Measurements from ENCODE around the gene TSPAN32. TPM values are rescaled to one million over a fixed set of nuclear protein-coding genes. Genes with fewer than 3 reads are reported as not detected.

Gene TSPAN32, protein sequence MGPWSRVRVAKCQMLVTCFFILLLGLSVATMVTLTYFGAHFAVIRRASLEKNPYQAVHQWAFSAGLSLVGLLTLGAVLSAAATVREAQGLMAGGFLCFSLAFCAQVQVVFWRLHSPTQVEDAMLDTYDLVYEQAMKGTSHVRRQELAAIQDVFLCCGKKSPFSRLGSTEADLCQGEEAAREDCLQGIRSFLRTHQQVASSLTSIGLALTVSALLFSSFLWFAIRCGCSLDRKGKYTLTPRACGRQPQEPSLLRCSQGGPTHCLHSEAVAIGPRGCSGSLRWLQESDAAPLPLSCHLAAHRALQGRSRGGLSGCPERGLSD
- not detected for total RNA-seq

DNA sequence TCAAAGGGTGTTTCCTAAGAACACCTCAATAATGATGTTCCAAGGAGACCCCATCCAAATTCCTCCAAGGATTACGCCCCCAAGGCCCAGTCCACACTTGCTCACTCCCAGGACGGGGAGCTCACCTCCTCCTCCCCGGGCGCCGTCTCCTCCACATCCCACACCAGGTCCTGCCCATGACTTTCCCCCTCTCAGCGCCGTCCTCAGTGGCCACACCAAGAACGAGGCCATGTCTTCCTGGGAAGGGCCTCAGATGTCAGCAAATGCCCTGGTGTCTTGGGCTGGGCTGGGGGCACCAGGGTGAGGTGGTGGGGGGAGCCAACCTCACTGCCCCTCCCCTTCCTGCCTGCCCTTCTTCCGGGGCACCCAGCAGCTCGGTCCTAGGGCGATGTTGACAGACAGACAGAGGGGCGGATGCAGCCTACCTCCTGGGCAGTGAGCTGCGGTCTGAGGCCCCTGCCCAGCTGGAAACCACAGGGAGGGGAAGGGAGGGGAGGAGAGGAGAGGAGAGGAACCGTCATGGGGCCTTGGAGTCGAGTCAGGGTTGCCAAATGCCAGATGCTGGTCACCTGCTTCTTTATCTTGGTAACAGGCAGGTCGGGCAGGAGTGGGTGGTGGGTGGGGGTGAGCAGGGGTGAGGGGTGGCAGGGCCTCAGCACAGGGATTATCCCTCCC is at the start of gene TSPAN32, which contains the start of gene C11orf21:
TSPAN32 (plus strand) TSS at position 383 of the 675 bp plus-strand sequence; CDS start at position 520, 137 bp downstream.
C11orf21 (minus strand) TSS at position 288 of the 675 bp plus-strand sequence; CDS start at position 178, 110 bp downstream.
- no peak for DNase-seq

DNA sequence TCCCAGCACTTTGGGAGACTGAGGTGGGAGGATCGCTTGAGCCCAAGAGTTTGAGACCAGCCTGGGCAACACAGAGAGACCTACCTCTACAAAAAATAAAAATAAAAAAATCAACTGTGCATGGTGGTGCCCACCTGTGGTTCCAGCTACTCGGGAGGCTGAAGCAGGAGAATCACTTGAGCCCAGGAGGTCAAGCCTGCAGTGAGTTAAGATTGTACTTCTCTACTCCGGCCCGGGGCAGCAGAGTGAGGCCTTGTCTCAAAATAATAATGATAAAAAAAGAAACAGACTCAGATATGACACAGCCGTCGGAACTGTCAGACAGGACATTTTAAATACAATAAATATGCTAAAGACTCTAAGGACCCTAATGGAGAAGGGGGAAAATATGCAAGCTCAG is 49.8 kb upstream of the TSPAN32 start:
- no peak for DNase-seq

DNA sequence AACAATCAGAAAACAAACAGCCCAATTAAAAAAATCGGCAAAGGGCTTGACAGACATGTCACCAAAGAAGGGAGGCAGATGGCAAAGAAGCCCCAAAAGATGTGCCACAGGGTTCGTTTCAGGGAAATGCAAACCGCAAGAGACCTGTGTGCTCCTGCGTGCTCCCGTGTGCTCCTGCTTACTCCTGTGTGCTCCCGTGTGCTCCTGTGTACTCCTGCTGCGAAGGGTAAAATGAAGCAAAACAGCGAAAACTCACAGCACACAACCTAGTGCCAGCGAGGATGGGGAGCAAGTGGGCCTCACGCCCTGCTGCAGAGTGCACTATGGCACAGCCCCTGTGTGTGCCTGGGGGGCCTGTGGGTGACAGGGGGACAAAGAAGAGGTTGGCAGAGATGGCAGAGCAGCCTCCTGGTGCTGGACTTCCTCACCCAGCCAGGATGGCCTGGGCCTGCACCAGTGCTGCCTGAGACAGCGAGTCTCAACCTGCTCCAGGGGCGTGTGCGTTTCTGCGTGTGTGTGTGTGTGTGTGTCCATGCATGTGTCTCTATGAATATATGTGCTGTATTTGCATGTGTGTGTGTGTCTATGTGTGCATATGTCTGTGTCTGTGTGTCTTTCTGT is 45.4 kb upstream of the TSPAN32 start:
- no peak for DNase-seq

DNA sequence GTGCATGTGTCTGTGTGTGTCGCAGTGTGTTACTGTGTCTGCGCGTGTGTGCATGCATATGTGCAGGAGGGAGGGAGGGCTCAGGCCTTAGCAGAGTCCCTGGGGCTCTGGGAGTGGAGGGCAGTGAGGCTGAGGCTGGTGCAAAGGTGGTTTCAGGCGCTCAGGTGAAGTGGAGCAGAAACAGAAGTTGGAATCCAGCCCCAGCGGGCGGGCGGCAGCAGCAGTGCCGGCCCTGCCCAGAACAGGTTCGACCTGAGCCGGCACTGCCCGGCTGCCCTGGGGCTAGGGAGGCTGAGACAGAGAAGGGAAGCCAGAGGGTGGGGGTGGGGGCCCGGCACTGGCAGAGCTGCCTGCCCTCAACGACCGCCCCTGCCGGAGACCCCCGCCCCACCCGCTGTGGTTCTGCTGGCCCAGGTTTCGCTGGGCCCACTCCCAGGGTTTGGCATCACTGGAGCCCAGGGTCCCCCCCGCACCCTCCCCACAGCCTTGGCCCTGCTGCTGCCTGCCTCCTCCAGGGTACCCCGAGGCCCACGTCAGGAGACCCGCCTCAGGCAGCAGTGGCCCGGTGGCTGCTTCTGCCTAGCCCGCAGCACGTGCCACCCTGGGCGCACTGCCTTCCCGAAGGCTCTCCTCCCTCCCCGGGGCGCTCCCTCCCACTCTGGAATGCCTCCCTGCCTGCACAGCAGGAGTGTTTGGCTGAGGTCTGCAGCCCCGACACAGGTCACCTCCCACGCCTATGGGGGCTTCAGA is 44.7 kb upstream of the TSPAN32 start:
- DNase-seq = no peak

DNA sequence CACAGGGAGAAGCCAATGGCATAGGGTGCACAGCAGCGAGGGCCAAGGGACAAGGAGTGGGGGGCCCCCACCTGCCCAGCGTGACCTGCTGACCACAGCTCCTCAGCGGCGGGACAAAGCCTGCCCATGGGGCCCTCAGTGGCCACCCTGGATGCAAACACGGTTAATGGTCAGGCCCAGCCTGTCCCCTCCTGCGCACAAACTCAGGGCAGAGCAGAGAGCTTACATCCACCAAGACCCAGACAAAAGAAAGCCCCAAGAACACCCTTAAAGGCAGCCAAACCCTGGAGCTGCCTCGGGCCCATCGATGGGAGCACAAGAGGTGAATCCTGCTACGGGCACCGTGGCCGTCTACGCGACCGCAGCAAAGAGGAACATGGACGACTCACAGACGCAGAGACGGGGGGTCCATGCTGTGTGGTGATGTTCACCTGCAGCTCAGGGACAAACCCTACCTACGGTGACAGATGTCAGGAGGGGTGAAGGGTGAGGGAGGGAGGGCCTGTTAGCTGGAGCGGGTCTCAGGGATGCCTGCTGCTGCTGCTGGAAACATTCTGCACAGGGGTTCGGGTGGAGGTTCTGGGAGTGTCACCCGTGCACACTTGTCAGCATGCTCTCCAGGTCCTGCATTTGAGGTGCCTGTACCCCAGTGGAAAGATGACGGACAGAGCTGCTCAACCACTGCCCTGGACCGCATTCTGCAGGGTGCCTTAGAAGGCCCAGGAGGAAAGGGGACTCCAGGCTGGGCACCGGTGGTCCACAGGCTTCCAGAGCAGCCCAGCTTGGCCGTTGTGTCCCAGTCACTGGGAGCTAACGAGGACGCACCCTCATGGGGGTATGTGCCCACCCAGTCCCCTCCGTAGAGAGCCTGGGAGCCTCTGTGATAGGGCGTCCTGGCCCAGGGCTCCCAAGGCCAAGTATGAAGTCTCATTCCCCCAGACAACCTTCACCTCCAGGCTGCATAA is 43.0 kb upstream of the TSPAN32 start:
- no peak for DNase-seq

DNA sequence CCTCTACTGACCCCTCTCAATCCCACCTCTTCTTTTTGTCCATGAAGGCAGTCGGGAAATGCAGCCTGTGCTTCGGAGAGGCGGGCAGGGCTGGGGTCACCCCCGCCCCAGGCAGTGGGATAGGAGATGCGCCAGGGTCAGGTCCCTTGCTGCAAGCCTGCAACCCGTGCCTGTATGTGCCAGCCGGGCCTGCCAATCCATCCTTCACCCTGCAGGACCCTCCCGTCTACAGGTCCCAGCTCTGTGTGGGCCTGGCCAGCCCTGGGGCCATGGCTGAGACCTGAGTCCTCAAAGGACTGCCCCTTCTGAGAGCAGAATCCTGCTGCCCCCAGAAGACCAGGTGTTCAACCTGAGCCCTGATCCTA is 42.4 kb upstream of the TSPAN32 start:
- DNase-seq = no peak

DNA sequence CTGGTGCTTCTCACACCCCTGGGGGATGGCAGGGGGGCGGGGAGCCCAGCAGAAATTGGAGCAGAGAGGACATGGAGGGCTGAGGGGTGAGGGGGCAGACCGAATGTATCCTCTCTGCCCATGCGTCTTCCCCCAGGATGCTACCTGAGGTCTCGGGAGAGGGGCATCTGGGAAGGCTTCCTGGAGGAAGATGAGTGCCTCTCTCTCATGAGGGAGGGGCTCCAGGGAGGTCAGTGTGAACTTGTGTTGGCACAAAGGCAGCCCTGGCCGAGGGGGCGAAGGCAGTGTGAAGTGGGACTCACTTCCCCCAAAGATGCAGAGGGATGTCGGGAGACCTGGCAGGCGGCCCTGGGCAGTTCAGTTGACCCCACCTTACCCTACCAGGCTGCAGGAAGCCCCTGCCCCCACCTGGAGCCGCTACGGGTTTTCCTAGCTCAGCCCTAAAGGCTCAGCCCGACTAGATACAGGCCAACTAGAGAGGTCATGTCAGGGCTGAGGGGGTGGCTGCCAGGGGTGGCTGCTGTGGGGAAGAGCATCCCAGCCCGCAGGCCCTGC is 41.8 kb upstream of the TSPAN32 start:
- no peak for DNase-seq

DNA sequence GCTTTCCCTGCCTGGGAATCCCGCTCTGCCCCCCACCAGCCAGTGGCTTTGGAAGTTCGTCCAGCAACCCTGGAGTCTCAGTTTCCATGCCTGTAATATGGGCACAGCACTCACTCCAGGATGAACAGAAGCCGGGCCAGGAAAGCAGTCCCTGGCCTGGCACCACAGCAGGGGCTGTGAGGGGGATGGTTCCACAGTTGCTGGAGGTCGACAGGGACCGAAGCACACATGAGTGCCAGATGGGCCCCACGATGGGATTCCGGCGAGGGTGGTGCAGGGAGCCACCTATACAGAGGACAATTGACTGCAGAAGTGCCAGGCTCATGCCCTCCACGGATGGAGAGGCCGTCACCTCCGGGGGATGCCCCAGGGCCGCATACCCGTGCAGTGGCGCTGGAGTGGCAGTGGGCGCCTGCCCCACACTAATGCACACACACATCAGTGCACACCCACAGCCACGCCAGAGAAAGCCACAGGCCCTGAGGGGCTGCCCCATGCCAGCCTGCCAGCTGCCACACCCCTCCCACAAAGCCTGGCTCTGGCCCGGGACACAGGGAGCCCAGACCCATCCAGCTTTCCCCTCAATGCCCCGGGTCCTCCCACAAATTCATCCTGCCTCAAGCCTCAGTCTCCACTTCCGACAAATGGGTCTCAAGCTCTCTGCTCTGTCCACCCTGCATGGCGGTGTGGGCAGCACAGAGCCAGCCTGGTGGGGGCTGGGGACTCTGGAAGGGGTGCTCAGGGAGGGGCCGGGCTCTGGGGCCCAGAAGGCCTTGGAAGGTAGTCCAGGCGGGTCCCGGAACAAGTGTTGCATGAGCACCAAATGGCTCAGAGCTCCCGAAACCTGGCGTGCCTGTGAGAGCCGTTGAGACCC is 41.1 kb upstream of the TSPAN32 start:
- DNase-seq = no peak

DNA sequence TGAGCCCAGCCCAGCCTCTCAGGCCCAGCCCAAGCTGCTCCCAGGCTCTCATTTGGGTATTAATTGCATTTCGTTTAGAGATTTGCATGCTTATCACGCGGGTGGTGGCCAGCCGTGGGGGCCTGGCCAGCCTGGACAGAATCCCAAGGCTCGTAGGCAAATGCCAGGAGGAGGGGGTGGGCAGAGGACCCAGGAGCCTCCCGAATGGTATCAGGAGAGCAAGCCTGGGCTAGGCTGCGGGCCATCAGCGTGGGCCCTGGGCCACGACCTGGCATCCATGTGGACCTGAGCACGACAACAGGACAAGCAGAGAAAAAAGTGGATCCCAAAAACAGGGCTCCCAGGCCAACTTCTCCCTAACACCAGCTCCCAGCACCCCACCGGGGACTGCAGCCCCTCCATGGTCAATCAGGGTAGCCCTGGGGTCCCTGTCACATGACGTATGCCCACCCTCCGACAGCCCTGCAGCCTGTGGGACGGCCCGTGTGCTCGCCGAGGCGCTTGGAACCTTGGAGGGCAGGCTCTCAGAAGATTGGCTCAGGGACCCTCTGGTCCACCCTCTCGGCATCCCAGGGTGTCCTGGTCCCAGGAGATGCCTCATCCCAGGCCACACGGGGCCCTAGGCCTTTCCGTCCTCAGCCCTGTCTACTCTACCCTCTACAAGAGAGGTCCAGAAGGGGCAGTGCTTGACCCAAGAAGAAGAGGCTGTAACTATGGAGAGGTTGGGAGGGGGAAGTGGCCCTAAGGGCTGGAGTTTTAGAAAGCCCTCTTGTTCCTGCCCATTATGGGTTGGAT is 40.2 kb upstream of the TSPAN32 start:
- no peak for DNase-seq

DNA sequence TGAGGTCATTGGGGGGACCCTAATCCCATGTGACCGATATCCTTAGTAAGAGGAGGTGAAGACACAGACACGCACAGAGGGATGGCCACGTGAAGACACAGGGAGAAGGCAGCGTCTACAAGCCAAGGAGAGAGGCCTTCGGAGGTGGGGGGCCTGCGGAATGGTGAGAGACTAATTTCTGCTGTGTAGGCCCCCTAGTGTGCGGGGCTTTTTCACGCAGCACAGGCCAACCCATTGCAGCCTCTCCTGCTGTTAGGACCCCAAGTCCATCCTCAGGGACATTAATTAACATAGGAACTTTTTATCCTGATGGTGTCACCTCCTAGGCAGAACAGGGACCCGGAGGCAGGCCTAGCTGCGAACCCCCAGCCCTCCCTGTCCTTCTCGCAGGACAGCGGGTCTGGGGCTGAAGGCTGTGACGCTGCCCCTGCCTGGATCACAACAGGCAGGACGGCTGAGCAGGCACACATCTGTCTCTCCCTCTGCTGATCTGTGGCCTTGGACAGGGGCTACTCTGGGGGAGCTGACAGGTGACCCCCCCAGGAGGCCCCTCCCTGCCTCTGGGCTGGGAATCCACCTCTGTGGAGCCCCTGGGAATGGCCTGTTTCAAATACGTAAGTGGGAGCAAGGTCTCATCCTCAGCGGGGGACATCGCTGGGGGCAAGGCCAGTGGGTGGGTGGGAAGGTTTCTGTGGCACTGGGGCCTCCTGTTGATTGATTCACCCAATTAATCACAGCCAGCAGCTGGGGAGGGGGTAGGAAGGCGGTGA is 39.3 kb upstream of the TSPAN32 start:
- no peak for DNase-seq

DNA sequence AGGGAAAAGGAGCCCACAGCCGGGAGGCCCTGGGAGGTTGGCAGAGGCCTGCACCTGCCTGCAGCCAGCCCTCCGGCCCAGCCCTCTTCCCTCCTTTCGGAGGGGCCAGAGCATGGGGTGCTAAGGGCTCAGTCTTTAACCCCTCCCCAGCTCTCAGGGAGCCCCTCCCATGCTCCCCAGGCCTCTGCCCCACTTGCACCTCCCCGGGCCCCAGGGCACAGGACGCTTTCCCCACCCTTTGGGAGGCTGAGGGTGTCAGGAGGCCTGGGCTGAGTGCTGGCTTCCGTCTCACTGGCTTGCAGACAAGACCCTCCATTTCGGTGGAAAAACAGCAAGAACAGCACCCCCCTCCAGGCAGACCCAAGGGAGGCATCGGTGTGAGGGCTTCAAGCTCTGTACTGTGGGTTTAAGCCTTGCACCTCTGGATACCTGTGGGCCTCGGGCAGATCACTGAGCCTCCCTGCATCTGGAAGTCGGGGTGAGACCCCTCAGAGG is 38.7 kb upstream of the TSPAN32 start:
- no peak for DNase-seq

DNA sequence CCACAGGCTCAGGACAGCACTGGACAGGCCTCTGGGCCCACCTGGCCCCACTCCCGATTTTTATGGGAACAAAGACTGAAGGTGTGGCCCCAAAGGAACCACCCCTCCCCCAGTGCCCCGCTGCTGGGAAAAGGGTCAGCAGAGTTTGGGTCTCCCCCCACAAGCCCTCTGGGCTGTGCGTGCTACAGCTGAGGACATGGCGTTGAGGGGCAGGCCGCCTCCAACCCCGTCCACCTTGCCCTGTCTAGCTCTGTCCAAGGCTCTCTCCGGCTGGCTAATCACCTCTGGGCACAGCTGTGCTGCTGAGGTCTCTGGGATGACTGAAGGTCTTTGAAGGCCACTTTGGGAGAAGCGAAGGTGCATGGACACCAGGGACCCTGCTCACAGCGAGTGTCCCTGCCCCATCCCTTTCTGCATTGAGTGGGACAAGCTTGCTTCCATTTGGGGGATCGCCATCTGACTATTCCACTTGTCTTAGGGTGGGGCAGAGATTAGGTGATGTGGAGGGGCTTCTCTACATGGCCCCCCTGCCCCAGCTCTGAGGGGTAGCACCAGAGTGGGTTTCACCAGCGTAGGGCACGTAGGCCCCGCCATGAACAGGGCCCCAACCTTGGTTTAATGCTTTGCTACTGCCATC is 38.0 kb upstream of the TSPAN32 start:
- DNase-seq = no peak

DNA sequence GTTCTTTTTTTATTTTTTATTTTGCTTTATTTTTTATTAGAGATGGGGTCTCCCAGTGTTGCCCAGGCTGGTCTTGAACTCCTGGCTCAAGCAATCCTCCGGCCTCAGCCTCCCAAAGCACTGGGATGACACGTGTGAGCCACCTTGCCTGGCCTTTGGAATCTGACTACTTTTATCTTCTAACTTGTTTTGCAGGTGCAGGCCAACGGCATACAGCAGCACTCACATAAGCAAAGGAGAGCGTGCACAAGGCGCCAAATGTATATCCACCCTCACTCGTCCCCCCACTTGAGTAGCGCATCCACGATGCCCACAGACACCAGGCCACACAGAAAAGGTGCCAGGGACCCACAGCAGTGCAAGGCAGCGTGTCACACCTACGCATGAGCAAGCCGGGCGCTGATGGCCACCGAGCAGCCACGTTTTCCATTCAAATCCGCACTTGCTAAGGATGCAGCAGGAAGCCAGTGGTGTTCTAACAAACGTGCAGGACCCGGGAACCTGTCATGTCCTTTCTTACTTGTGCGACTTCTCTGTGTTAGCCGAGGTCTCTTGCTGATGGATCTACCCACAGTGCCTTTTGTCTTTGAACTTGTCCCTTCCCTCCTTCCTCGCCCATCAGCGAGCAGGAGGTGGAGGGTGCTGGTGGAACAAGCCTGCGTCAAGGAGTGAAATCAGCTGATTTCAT is 37.3 kb upstream of the TSPAN32 start:
- no peak for DNase-seq

DNA sequence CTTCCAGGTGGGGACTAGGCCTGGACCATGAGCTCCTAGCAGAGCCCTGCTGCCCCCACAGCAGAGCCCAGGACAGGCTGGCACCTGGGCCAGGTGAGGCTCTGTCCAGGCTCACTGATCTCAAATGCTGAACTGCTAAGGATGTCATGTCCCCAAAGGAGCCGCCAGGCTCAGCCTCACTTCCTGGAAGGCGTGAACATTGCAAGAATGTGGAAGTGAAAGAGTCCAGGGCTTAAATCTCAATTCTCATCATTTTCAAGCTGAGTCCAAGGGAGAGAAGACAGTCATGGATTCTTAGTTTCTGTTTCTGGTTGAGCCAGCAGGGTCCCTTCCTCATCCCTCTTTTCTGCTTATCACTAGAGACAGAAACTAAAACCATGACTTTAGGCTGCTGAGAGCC is 36.4 kb upstream of the TSPAN32 start:
- DNase-seq = no peak

DNA sequence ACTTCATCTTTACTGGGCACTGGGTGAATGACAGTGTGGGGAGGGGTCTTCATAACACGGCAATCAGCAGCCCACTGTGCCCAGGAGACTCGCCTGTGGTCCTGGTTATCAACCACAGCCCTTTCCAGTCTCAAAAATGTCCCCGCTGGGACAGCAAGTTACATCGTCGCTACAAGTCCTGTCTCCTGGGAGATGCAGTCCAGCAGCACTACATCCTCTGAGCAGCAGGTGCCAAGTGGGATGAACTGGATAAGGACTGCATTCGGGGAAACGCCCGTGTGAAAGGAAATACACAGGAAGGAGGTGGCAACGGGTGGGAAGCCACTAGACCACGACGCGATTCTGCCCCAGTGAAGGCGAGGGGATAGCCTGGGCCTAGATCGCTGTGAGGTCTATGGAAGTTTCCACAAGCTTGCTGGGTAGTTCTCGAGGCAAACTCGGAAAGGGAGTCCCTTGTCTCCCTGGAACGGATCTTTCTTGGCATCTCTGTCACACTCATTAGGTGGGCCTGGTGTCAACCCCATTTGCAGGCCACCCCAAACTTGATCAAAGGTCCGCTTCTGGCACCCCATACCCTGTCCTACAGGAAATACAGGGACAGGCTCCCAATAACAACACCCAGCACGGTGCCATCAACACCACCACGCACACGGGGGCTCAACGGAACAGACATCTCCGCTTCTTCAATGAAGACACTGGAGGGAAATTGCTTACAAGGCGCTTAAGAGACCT is 35.8 kb upstream of the TSPAN32 start:
- DNase-seq = no peak

DNA sequence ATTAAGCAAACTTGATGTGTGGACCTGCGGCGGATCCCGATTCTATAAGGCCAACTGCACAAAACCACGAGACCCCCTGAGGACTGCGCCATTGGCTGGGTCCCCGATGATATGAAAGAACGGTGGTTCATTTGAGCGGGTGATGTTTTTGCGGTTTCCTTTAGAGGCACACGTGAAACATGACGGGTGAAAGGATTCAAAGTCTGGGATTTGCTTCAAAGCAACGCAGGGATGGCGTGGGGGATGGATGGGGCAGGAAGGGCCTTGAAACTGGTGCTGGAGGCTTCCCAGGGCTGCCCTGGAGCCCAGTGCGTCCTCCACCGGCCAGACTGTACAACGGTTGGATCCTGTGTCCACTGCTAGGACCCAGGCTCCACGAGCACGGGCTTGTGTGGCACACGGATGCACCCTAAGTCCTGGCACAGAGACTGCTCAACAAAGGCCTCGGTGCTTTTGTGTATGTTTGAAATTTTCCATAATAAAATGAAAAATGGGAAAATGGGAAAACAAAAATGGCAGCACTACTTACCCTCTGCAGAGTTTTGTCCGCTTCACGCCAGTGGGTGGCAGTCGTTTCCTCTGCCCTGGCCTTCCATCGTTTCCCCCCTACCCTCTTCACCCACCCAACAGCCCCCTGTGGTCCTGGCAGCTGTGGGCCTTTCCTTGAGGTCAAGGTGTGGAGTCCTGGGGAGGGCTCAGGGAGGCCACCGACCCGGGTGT is 35.1 kb upstream of the TSPAN32 start:
- DNase-seq = no peak

Measured in occipital lobe (tissue), 2 donors.